ENCODE measurements around the gene EYS. TPM values are rescaled to one million over a fixed set of nuclear protein-coding genes. Genes with fewer than 3 reads are reported as not detected.

The EYS gene
- total RNA-seq, 1 experiment from 2014 or later: not detected

DNA sequence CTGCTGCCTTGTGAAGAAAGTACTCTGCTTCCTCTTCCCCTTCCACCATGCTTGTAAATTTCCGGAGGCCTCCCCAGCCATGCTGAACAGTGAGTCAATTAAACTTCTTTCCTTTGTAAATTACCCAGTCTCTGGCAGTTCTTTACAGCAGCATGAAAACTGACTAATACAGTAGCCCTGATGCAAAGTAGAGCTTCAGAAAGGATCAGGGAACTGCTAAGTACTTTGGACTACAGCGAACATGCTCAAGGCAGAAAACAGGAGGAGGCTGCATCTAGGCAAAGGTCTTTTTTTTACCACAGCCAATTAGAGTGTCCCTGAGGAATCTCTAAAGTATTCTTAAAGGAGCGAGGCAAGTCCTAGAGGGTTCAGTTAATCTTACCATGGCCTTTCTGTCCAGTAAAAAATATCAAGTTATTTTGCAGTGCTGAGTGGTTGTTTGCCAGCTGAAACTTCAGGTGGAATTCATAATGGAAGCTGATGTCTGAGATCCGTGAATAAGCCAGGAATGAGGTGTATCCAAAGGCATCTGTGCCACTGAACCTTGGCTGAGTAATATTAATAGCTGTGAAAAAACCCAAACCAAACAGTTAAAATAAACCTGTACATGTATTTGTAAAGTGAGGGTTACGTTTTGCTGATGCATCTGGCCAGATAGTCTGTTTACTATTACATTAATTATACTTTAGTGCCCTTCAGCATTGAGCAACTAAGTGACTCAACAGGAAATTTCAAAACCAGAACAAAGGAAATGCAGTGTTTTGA lies 1901.0 kb downstream of the EYS start:
- Histone ChIP-seq H3K4ac (ENCODE audit: low read depth, low read length) (no peak overlapping the region), H3K4me1 (ENCODE audit: insufficient read depth, low read length) (peaks cover 4% of the 10 kb centered on the region; the same call in 1 of the 2 replicates), H3K18ac (ENCODE audit: insufficient read length, low read depth, low read length) (no peak overlapping the region), H2BK5ac (ENCODE audit: insufficient read length, low read length) (no peak overlapping the region), H4K5ac (ENCODE audit: insufficient read length, low read depth, low read length) (no peak overlapping the region), H3K9ac (ENCODE audit: extremely low read depth, insufficient read length, low read length) (no peak overlapping the region), H2BK120ac (ENCODE audit: low read depth, low read length, poor library complexity, severe bottlenecking) (no peak overlapping the region), H3K56ac (ENCODE audit: insufficient read length, low read depth, low read length) (no peak overlapping the region), H2AK5ac (ENCODE audit: insufficient read length, low read length) (no peak overlapping the region), H4K20me1 (ENCODE audit: control insufficient read depth, insufficient read depth, insufficient read length) (no peaks in the 10 kb centered on the region), H4K91ac (ENCODE audit: insufficient read length, low read depth, low read length) (no peak overlapping the region), H2BK20ac (ENCODE audit: low read depth, low read length, poor library complexity, severe bottlenecking) (no peak overlapping the region), H3K27ac (ENCODE audit: insufficient read length, low read depth, low read length) (no peak overlapping the region), H3K14ac (ENCODE audit: insufficient read depth, low read length) (no peak overlapping the region), H2AFZ (ENCODE audit: low read length) (peak overlapping the region; percentile 95), H2BK12ac (ENCODE audit: insufficient read length, low read depth, low read length) (no peak overlapping the region), H3K4me2 (ENCODE audit: insufficient read depth, insufficient read length, low read length) (no peak overlapping the region), H4K8ac (replicated peaks; ENCODE audit: insufficient read length, low read depth, low read length) (no peak overlapping the region), H3K9me3 (ENCODE audit: control insufficient read depth, low read depth, low read length) (no peaks in the 10 kb centered on the region), H3T11ph (ENCODE audit: low read length) (no peak overlapping the region), H3K23me2 (ENCODE audit: insufficient read length, low read depth, low read length, poor library complexity, severe bottlenecking) (no peaks in the 10 kb centered on the region), H3K23ac (ENCODE audit: insufficient read length, low read depth, low read length) (no peak overlapping the region), H3K79me1 (ENCODE audit: insufficient read depth, low read depth, low read length, poor library complexity, severe bottlenecking) (no peaks in the 10 kb centered on the region), H3K79me2 (ENCODE audit: insufficient read depth, low read length) (no peaks in the 10 kb centered on the region), H3K27me3 (ENCODE audit: insufficient read depth, low read length) (no peaks in the 10 kb centered on the region), H2BK15ac (ENCODE audit: low read depth, low read length) (no peak overlapping the region)
- WGBS (ENCODE audit: extremely low coverage, insufficient read length, low lambda C conversion rate): no CpG with 5 or more reads among the region's 5 CpGs
- Mint-ChIP-seq H3K4me1 (peaks cover 9% of the 10 kb centered on the region in 2 experiments), H3K27ac (peak overlapping the region in 1 of 3 experiments; percentile 24; a peak in 2 of 7 replicates), H3K9me3 (no peaks in the 10 kb centered on the region), H3K27me3 (ENCODE audit: low read depth) (no peaks in the 10 kb centered on the region), H3K4me3 (no peak overlapping the region), H3K36me3 (ENCODE audit: insufficient read depth in 1 of 3, low read depth in 3 of 3) (no peaks in the 10 kb centered on the region)
- DNase-seq: no peak
- TF ChIP-seq, protein P1, sequence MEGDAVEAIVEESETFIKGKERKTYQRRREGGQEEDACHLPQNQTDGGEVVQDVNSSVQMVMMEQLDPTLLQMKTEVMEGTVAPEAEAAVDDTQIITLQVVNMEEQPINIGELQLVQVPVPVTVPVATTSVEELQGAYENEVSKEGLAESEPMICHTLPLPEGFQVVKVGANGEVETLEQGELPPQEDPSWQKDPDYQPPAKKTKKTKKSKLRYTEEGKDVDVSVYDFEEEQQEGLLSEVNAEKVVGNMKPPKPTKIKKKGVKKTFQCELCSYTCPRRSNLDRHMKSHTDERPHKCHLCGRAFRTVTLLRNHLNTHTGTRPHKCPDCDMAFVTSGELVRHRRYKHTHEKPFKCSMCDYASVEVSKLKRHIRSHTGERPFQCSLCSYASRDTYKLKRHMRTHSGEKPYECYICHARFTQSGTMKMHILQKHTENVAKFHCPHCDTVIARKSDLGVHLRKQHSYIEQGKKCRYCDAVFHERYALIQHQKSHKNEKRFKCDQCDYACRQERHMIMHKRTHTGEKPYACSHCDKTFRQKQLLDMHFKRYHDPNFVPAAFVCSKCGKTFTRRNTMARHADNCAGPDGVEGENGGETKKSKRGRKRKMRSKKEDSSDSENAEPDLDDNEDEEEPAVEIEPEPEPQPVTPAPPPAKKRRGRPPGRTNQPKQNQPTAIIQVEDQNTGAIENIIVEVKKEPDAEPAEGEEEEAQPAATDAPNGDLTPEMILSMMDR (conservative IDR thresholded peaks at IDR 0.05): no peak
